ENCODE measurements around the gene HOXC6. TPM values are rescaled to one million over a fixed set of nuclear protein-coding genes. Genes with fewer than 3 reads are reported as not detected.

Gene HOXC6
- total and polyA plus RNA-seq, 2 of the 8 experiments (the other 6 are each of a cell fraction or from before 2014, with no cell fraction given), result not detected

- TF ChIP-seq EZH2 (IDR thresholded peaks at IDR 0.05; ENCODE audit: low read depth, low read length, severe bottlenecking), result peak; percentile 54
- no peak for TF ChIP-seq POLR2AphosphoS5 (IDR thresholded peaks at IDR 0.05; ENCODE audit: low read depth, low read length)
Observed at GRCh38 chr12:53998110-53998899, 29.9 kb upstream of the HOXC6 start (continued).

Measured in H1 (cell line).